ENCODE measurements around the gene N4BP2L1. TPM values are rescaled to one million over a fixed set of nuclear protein-coding genes. Genes with fewer than 3 reads are reported as not detected.
A peak's percentile ranks its signal among the peaks of the same experiment; 100 is the strongest.

The N4BP2L1 gene
- polyA plus RNA-seq, 3 donors: 15.6 to 27.6 (median 24.4) TPM

DNA sequence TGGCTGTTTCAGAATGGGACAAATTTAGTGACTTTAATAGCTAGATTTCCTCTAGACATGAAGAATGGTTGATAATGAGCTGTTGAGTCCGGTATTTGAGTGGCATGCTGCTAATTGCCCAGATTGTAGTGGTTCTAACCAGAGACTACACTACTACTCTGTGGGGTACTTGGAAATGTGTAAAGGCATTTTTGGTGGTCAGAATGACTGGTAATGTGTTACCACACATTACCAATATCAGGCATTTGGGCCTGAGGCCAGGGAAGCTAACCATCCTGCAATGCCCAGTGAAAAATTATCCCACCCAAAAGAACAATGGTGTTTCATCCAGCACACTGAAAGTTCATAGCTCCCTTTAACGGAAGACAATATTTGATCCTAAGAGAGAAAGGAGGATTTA, 17.5 kb upstream of the N4BP2L1 start:
- DNase-seq: no peak

DNA sequence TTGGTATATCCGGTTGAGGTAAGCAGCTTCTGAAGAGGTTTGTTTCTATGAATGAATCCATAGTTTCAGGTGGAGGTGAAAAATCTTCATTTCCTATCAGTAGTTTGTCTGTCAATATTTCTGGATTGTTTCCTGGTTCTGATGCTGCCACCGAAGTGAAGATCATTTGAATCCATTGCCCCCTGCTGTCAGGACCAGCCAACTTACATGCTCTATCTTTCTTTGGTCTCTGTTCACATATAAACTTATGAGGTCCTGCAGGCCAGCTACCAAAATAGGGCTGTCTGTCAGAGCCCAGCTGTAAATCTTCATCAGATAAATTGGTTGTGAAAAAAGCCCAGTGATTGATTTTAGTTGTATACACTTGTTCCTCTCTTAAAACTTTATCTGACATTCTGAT, 15.2 kb upstream of the N4BP2L1 start:
- no peak for DNase-seq

DNA sequence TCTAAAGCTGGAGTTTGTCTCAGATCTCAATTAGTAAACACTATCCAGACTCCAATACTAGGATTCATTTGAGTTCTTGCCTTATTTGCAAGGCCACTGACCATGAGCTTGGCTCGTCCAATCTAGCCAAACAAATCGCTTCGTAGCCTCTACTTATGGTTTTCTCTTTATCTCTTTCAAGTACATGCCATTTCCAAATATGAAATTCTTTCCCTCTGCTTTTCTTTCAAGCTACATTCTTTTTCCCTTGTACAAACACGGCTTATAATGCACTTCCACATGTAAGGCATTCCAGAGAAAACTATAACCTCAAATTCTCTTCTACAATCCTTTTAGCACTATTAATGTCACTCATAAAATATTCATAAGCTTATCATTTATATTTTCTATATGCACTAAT, 10.9 kb upstream of the N4BP2L1 start:
- DNase-seq: no peak

DNA sequence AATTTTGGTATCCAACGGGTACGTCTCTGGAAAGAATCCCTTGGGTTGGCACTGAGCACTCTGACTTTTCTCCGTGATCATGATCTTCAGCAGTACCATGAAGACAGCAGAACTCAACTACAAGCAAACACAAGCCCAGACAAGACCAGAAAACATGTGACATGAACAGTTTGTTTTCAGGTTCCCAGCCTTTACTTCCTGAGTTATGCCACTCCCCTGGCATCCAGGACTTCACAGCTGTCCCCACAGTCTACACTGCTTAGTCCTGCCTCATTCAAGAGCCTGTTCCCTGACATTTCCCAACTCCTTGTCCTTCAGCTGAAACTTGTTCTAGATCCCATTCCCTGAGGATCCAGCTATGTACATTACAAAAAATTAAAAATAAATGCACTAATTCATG, 4.9 kb upstream of the N4BP2L1 start:
- DNase-seq: no peak

DNA sequence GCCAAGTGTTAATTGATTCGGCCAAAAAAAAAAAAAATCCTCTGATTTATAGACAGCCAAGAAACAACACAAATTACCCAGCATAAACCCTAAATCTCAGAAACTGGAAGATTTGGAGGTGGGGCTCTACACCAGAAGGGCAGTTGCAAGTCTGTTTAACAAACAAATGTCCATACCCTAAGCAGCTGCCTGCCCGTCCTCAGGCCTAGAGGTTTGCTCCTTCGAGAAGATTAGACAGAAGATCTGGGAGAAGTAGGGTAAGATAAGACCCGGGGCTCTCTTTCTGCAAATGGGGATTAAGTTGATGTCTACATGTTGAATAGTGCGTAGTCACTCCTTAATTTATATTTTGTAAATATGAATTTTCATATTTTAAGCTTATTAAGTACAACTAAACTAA, 3.4 kb upstream of the N4BP2L1 start:
- DNase-seq: no peak

DNA sequence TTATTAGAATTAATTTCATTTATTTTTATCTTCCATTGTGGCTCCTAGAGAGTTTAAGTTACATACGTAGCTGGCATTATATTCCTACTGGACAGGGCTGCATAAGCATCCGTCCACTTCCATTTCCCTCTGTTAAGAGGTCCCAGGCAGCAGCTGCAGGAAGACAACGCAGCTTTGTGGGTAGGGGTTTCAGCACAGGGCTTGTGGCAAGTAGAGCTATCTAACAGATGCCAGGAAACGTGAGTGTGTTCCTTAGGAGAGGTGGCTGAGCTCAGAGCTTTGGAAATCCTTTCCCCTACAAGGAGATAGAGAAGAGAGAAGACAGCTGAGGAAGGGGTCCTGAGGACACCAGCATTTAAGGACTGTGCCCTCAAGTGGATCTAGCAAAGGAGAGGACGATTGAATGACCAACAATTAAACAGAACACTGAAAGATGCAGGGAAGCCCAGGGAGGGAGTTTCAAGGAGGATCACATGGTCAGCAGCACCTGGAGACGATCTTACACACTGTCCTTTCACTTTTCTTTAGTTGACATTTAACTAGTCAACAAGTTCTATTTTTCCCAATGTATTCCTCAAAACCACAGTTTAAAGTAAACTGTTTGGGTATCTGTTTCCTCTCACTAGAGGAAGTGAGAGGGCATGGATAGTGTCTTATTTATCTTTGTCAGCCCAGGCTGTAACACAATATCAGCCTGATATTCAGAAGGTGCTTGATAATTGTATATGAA, 2.3 kb upstream of the N4BP2L1 start:
- no peak for DNase-seq

DNA sequence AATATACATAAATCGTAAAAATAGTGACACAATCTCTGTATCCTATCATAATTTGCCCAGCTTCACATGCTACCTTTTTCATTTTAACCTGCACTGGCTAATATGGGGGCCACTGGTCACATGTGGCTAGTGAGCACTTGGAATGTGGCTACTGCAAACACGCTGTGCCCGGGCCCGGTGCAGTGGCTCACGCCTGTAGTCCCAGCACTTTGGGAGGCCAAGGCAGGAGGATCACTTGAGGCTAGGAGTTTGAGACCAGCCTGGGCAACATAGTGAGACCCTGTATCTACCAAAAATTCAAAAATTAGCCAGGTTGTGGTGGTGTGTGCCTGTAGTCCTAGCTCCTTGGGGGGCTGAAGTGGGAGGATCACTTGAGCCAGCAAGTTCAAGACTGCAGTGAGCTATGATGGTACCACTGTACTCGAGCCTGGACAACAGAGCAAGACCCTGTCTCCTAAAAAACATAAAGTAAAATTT, 1.5 kb upstream of the N4BP2L1 start:
- no peak for DNase-seq

DNA sequence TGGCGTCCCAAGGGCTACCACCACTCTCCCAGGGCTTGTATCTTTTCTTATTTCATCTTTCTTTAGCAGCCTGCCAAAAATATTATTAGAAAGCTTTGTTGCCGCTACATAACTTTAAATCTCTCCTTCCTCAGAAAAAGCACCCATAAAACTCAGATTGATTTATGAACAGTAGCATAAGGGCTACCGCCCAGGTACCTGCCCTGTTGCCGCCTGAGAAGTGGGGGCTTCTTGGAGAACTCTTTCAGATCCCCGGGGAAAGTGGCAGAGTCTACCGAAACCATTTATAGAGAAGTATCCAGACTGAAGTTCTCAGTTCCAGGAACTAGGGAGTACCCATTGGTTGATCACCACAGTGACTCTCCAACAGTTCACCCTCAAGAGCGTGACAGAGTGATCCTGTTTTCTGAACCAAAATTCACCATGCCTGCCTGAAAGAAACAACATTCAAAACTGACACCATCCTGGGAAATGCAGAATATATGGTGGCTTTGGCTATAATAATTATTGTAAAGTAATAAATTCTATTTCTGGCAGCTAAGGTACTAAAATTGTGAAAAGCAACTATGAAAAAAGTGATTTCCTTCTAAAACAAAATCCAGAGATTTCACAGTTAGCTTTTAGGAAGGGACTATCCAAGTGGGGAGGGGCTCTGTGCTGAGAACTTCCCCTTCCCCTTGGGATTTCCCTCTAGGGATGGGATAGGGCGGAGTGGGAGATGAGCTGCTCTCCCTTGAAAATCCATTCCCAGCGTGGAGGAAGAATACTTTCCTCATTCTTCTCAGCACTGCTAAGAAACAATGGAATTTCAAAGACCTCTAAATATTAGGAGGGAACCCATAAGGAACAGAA, 877 bp upstream of the N4BP2L1 start:
- DNase-seq: no peak

DNA sequence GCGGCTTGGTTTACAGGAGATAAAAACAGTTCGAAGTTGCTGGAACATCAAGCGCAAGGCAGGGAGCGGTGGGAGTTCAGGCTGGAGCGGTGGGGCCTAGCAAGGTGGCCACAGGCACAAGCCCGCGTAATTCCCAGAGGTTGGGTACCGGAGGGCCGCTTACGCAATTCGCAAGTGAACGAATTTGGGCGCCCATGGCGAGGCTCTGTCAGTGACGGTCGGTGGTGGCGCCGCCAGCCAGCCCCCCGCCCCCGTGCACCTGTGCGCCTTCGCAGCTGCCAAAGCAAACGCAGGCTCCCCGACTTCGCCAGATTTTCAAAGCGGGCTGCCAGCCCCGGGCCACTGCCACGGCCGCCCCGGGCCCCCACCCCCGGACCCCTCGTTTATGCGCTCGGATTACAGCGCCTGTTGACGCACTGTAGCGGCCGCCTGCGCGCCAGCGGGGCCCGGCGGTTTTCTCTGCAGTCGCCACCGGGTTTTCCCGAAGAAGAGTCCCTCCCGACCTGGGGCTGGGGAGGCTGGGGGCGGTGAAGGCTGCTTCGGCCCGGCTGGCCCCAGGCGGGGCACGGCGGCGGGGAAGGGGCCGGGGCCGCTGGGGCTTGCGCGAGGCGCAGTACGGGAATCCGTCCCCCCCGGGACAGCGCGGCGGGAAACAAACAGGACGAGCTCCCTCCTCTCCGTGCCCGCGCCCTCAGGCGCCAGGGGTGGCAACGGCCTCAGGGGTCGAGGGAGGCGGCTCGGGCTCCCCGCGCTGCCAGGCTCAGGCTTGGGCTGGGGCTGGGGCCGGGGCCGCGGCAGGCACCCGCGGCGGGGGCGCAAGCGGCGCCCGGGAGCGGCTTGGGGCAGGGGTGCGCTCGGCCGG, 709 bp downstream of the N4BP2L1 start:
- peak; percentile 51 for DNase-seq

DNA sequence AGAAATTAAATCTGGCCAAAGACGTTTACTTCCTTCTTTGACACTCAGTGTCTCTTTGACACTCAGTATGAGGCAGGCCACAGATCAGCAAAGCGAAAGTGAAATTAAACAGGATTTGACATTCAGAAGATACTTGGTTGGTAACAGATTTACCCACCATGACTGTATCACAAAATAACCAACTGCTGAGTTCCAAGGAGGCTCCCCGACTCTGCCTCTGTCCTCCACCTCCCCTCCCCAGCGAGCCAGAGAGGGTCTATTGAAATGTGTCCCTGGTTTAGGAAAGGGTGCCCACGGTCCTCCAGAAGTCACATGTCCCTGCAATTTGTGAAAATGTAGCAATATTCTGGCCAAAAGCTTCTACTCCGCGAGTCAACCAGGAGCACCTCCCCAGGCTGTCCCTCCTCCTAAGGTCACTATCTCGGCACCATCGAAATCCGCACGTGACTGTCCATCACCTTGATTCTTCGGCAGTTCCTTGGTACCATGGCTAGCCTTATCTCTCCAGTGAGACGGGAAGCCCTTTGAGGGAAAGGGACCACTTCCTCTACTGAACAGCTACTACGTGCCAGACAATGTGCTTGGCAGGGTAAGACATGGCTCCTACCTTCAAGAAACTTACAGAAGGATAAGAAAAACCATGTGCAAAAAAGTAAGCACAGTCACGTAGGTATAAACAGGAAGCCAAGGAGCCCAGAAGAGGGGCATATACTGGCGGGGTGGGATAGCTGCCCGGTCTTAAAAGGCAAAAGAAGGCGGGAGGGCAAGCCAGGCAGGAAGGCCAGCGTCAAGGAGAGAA, 1.5 kb downstream of the N4BP2L1 start:
- no peak for DNase-seq

DNA sequence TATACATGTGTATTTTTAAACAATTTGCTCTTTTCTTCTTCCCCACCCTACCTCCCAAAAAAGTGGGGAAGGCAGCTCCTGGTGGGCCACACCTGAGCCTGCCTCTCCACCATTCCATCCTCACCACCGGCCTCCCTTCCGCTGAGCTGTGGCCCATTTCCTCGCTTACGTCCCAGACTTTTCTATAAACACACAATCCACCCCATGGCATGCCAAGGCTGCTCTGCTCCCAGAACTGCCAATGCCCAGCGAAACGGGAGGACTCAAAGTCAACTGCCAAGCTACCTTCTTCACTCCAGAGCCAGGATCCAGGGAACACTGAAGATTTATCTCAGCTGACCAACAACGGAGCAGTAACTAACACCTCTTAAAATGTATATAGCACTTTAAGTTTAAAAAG, 2.8 kb downstream of the N4BP2L1 start:
- DNase-seq: no peak

DNA sequence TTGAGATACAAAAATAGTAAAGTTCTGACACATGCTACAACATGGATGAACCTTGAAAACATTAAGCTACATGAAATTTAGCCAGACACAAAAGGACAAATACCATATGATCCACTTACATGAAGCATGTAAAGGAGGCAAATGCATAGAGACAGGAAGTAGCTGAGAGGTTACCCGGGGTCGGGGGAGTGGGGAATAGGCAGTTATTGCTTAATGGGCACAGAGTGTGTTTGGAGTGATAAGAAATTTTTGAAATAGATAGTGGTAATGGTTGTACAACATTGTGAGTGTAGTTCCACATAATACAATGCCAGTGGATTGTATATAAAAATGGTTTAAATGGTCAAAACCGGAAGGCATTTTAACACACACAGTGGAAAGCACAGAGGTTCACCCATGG, 4.3 kb downstream of the N4BP2L1 start:
- DNase-seq: no peak

DNA sequence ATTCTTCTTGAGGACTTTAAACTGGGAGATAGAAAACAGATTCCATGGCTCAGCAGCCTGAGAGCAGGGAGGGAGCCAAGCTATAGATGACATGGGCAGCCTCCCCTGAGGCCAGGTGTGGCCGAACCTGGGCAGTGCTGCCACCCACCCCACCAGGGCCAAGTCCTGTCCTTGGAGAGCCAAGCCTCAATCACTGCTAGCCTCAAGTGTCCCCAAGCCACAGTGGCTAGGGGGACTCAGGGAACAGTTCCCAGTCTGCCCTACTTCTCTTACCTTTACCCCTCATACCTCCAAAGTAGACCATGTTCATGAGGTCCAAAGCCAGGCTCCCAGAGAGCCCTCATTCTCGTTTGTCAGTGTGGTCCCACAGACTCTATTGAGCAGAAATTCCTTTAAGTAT, 8.1 kb downstream of the N4BP2L1 start:
- no peak for DNase-seq

DNA sequence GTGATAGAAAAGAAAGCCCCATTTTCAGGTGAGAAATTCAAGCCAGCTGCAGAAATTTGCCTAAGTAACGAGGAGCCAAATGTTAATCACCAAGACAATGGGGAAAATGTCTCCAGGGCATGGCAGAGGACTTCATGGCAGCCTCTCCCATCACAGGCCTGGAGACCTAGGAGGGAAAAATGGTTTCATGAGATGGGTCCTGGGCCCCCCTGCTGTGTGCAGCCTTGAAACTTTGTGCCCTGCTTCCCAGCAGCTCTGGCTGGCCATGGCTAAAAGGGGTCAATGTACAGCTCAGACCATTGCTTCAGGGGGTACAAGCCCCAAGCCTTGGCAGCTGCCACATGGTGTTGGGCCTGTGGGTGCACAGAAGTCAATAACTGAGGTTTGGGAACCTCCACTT, 9.9 kb downstream of the N4BP2L1 start:
- no peak for DNase-seq

DNA sequence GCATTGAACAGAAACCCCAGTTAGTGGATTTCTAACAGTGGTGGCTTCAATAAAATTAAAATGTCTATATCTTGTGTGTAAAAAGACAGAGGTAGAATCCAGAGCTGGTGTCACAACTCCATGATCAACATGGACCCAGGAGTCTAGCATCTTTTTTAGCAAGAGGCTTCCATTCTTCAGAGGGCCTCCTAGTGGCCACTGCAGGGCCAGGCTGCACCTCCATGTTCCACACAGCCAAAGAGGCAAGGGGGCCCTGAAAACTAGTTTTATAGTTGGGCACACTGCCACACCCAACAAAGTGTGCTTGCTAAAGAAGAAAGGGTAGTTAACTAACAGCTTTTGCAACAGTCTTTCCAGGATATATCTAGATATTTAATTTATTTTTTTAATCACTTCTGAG, 12.9 kb downstream of the N4BP2L1 start:
- no peak for DNase-seq

DNA sequence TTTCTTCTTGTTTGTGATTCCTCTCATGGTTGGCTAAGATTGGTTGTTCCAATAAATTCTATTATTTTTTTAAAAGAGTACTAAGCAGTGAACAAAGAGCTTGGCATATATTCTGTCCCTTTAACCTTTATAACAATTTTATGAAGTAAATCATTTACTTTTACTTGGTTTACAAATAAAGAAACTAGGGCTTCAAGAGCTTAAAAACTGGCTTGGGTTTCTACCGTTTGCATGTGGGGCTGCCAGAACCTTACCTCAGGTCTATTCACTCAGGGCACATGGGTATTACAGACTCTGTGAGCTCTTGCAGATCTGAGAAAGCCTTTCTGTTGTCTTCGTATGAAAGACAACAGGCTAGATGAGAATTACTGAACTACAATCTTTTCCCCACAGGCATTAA, 13.3 kb downstream of the N4BP2L1 start:
- no peak for DNase-seq

DNA sequence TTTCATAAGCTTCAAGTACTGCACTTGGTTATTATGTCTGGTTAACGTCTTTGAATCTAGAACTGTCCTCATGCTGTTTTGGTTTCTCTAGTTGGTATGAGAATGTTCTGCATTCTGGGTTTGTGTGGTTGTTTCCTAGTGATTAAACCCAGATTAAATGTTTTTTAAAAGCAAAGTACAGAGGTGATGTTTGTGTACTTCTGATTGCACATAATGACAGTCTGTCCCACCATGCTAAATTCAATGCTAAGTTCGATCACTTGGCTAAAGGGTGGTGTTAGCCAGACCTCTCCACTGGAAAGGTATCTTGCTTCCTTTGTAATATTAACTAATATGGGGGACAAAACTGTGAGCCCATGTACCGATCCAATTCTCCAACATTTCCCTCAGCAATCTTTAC, 14.6 kb downstream of the N4BP2L1 start:
- no peak for DNase-seq

DNA sequence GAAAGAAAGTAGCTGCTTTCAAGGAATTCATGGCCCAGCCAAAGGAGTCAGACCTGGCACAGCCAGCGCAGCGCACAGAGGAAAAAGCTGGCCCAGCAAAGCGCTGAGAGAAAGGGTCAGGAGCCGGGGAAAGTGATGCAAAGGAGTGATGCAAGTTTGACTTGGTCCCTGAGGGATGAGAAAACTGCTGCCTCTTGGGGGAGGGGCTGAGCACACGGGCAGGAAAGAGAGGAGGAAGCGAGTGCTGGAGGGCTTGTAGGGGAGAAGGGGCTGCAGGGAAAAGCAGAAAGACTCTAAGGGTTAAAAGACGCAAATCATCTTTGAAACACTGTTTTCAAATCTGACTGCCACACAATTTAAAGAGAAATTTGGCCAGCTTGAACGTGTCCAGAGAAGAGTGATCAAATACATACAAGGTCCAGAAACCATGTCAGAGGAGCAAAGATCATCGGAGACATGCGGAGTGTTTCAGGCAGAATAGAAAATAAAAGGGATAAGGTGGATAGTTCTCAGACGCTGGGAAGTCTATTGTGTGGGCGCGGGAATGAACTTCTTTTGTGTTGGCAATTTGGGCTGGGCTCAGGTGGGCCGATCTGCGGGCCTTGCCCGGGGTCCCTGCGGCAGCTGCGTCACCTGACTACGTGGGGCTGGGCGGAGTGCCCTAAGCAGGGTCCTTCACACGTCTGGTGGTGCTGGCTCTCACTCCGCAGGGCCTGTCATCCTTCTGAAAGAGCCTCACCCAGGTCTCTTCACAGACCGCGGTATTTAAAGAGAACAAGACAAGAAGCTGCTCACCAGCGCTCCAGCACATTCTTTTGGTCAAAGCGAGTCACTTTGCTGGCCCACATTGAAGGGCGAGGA, 18.1 kb downstream of the N4BP2L1 start:
- DNase-seq: no peak

DNA sequence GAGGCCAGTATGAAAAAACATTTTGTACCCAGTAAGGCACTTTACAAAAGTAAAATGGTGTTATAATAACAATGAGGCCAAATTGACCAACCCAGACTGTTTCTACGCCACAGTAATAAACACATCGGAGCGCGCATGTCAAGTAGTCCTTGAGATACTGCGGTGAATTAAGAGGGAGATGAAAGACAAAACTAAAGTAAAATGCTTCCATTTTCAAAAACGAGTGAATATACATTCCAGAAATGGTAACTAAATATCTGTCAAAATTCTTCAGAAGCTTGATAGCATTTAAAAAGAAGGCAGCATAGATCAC, 19.0 kb downstream of the N4BP2L1 start:
- DNase-seq: no peak

DNA sequence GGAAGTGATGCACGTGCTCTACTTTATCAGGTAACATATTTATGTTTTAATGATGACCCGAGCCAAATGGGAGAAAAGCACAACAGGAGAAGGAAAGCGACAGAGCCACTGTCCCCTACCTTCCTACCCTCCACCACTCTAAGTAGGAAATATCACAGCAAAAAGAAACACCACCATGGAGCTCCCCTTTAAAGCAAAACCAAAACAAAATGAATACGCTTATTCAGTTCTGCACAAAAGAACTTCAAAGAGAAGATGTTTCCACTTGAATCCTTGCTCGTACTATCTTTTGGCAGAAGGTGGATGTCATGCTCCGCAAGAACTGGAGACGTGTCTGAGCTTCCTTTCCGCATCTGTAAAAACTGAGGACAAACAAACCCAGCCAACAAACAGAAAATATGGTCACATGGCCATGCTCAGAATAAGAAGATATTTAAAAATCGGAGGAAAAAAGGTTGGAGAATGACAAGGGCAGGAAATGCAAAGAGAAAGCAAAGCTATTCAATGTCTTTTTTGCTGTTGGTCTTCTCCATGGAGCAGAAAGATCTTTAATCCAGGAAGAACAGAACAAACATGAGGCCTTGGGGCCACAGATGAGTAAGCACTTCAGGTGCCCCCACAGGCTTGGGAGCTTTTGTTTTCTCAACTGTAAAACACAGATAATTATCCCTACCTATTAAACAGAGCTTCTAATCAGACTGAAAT, 19.5 kb downstream of the N4BP2L1 start:
- DNase-seq: no peak
